ENCODE results near the gene SOS1.

DNA sequence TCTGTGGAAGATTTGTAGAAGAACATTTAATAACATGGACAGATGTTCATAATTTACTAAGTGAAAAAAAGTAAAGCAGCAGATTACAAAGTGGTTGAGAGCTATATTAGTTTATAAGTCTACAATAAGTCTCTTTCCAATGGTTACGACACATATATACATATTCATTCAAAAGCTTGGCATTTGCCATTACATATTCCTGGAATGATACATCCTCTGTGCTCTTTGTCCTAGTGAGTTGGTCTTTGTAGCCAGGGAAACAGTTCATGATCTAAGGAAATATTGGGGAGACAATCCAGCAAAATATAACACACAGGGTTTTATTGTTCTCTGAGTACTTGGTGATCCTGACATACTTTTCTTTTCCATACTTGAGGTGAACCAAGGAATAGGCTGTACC, 32.5 kb upstream of the SOS1 start:
- TF ChIP-seq POLR2AphosphoS5 (IDR thresholded peaks at IDR 0.05; ENCODE audit: low read depth, low read length) (no peak), SIN3A (IDR thresholded peaks at IDR 0.05; ENCODE audit: borderline replicate concordance, insufficient read depth, low read length) (no peak), TAF1 (IDR thresholded peaks at IDR 0.05; ENCODE audit: borderline replicate concordance, insufficient read depth, low read length) (no peak), FOXP2 (optimal IDR thresholded peaks at IDR 0.05; ENCODE audit: borderline replicate concordance, extremely low read depth, extremely low read length, insufficient read depth) (no peak)
- TF ChIP-seq, protein P1, sequence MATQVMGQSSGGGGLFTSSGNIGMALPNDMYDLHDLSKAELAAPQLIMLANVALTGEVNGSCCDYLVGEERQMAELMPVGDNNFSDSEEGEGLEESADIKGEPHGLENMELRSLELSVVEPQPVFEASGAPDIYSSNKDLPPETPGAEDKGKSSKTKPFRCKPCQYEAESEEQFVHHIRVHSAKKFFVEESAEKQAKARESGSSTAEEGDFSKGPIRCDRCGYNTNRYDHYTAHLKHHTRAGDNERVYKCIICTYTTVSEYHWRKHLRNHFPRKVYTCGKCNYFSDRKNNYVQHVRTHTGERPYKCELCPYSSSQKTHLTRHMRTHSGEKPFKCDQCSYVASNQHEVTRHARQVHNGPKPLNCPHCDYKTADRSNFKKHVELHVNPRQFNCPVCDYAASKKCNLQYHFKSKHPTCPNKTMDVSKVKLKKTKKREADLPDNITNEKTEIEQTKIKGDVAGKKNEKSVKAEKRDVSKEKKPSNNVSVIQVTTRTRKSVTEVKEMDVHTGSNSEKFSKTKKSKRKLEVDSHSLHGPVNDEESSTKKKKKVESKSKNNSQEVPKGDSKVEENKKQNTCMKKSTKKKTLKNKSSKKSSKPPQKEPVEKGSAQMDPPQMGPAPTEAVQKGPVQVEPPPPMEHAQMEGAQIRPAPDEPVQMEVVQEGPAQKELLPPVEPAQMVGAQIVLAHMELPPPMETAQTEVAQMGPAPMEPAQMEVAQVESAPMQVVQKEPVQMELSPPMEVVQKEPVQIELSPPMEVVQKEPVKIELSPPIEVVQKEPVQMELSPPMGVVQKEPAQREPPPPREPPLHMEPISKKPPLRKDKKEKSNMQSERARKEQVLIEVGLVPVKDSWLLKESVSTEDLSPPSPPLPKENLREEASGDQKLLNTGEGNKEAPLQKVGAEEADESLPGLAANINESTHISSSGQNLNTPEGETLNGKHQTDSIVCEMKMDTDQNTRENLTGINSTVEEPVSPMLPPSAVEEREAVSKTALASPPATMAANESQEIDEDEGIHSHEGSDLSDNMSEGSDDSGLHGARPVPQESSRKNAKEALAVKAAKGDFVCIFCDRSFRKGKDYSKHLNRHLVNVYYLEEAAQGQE (IDR thresholded peaks at IDR 0.05; ENCODE audit: insufficient read depth in 1 of 2, low read depth in 2 of 2, low read length in 2 of 2) = no peak
